Activated T-helper 9 cell treated with anti-CD3 and anti-CD28 coated beads, Interleukin-2, amount 50 U/mL, for 16 hours (primary cell): ENCODE data around the gene ZYG11A.

Source experiments
- DNase-seq: peaks from one replicate; pipeline ENCODE4 v3.0.0-alpha.2; 2020; ENCODE audit warnings: low read depth

ZYG11A gene

DNA sequence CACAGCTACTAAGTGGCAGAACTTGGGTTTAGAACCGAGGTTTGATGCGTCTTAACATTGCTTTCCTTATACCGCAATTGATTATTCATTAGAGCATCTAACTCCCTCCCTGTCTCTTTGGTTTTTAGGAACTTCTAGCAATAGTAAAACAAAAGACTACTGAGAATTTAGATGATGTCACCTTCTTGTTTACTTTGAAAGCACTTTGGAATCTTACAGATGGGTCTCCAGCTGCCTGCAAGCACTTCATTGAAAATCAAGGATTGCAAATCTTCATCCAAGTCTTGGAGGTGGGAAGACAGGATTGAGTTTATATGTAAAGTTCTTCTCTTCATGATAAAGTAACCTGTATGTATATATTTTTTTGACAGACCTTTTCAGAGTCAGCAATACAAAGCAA, 35.0 kb downstream of the ZYG11A start:
- DNase-seq, result no peak

DNA sequence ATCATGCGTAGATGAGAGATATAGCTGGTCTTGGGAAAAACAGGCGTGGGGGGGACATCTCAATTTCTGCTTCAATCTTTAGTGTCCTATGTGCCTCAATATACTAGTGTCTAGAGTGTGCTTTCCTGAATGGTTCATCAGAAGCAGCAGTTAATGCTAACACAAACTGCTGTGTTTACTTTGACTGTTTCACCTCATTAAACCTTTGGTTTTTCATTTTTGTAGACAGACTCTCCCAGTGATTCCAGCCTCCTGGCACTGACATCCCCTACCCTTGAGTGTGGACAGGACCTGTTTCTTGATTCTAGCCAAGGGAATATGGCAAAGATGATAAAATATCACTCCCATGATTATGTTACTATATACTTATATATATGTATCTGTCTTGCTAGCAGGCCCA, 37.6 kb downstream of the ZYG11A start:
- no peak for DNase-seq

DNA sequence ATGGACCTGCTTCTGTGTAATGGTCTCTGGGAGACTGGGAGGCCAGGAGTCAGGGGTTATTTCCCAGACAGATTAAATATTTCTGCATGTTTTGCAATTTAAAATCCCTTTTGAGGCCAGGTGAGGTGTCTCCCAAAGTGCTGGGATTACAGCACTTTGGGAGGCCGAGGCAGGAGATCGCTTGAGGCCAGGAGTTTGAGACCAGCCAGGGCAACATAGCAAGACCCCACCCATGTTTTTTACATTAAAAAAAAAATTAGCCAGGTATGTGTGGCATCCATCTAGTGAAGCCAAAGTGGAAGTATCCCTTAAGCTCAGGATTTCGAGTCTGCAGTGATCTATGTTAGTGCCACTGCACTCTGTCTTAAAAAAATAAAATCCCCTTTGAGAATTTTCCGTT, 44.9 kb downstream of the ZYG11A start:
- no peak for DNase-seq

DNA sequence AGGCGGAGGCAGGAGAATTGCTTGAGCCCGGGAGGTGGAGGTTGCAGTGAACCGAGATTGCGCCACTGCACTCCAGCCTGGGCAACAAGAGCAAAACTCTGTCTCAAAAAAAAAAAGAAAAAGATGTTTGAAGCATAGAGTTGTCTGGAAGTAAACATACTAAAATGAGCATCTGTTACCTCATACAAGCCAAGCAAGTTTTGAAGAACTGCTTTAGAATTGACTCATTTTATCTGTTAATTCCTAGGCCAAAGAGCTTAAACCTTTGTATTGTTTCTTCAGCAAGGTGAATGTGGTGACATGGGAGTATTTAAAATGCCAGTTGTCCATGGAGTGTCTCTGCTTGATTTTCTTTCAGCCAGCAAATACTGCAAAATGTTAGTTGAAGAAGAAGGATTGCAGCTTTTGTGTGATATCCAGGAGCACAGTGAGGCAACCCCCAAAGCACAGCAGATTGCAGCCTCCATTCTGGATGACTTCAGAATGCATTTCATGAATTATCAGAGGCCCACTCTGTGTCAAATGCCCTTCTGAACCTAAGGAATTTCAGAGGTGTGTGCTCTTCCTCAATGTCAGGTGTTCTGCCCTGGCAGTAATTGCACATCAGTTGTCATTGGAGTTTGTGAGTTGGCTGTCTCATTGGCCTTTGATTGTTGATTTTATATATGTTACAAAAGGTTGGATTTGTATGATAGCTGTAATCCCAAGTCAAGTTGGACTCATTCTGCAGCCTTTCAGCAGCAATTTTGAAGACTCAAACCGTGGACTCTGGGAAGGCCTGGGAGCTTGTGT, 50.1 kb downstream of the ZYG11A start:
- no peak for DNase-seq

DNA sequence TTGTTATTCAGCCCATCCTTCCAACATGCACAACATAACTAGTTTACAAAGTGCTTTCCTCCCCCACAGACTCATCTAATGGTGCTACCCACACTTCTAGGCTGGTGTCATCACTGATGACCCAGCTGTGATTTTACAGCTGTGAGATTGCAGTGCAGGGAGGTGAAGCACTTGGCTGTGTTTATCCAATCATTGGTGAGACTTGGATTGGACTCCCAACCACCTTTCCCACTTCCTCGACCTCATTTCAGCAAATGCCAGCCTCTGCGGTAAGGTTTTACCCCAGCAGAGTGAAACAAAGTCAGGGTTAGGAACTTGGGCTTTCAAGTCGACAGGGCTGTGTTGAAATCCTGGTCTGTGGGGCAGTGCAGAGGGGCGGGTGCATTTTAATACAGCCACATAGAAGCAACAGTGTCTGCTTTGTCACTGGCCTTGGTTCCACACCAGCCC, 56.9 kb downstream of the ZYG11A start:
- DNase-seq, result no peak

DNA sequence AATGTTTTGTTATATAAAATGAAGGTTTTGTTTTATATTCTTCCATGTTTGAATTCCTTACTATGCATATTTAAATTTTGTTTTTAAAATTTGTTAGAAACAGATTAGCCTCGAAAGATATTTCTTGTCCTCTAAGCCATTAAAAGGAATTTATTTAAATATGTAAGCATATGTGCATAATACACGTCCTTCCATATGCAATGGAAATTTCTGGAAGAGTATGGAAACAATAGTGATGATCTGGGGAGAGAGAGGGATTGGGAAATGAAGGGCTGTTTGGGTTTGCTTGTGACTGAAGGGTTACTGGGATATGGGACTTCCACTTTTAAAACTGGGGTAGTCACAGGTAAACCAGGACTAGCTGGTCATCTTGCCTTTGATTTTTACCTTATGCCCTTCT, 57.8 kb downstream of the ZYG11A start:
- DNase-seq, result no peak

DNA sequence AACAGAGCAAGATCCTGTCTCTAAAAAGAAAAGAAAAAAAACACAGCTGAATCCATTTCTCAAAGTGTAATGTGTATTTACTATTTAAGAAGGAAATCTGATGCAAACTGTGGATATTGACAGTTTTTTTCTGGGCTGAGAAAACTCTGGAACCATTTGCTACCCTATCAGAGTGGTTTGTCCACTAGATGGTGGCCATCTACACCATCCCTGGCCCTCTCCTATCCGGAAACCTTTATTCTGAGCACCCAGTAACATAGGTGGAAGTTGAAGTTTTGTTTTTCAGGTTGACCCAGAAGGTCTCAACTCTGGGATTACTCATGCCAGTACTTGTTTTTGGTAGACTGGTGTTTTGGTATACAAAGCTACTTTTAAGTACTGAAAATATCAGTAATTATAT, 58.8 kb downstream of the ZYG11A start:
- no peak for DNase-seq

DNA sequence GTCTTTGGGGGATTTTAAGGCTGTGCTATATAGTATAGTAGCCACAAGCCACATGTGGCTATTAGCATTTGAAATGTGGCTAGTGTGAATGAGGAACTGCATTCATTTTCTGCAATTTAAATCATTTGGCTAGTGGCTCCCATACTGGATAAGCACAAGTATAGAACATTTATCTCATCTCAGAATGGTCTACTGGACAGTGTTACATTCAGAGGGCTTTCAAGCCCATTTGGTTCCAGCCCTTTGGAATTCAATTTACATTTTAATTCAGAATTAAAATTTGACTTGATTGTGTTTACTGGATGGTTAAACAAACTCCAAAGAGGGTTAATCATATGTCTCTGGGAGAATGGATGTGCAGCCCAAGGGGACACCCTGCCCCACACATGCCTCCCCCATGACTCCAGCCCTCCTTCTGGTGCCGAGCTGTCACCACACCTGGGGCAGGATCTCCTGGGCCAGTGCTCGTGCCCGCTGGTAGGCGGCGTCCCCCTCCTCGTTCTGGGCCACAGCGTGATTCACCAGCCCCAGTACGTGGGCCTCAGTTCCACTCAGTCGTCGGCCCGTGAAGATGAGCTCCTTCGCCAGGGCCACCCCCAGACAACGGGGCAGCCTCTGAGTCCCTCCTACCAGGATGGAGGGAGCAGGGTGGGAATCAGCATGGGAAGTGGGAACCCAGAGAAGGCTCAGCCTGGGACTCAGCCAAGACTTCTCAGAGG, 61.8 kb downstream of the ZYG11A start:
- DNase-seq, result no peak

DNA sequence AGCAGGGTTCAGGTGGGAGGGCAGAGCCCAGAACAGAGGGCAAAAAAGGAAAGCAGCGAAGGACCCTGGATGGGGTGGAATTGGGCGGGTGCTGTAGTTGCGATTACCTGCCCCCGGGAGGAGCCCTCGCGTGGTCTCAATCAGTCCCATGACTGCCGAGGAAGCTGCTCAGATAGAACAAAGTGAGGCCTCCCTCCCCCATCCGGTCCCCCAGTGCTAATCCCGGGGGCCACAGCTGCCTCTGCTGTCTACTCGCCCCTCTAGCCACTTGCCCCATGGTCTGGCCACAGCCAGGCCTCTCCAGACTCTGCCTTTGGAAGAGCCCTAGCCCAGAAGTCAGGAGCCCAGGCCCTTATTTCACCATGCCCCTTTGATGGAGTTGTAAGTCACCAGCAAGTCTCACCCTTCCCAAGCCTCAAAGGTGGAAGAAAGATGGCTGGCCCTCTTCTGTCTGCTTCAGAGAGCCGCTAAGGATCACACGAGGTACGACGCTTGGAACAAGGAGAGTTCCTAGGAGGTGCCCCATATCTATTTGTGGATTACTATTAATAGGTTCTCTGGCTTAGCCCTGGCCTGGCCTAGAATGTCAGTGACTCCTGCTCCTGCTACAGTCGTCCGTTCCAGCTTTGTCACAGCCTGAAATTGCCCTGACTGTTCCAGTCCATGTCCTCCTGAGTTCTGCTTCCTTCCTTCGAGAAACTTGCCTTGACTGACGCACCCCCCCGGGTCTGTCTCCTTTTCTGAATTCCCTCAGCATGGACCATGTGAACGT, 62.6 kb downstream of the ZYG11A start:
- no peak for DNase-seq

DNA sequence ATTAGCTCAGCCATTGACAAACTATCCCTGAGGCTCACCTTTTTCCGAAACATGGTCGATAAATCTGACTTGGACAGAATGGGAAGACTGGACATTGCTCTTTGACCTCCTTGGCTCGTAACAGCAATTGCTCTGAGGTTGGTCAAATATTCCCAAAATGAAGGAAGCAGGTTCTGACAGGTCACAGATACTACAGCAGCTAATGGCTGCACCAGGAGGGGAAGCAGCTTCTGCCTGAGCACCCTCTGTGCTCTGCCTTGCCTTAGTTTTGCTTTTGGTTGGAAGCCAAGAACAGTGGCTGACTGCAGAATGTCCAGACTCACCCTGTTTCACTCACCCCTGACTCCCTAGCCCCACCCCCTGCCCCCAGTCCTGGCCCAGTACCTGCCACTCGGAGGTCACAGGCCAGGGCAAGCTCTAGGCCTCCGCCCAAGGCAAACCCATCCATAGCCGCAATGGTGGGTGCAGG, 63.6 kb downstream of the ZYG11A start:
- DNase-seq, result no peak

DNA sequence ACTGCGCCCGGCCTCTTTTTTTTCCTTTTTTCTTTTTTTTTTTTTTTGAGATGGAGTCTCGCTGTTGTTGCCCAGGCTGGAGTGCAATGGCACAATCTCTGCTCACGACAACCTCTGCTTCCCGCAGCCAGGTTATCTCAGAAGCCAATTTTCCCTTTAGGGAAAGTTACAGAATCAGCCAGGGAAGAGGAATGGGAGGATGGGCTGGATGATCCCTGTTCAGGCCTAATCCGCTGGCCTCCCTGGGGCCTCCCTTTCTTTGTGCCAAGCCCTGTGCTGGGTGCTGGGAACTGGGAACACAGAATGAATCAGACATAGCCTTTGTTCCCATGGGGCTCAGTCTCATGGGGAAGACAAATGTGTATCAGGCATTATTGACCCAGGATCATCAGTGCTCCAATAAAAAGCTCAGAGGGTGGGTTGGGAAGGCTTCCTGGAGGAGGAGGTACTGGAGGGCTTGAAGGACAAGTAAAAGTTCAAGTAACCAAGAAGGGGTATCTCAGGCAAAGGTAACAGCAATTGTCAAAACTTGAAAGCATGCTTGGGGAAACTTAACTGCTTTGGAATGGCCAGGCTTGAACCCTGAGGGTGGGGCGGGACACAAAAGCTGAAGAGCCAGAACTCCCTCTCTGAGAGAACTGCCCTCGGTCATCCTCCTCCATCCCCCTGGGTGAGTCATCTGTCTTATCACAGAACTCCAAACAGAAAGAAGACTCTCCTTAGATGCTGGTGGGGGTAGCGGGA, 64.7 kb downstream of the ZYG11A start:
- no peak for DNase-seq

DNA sequence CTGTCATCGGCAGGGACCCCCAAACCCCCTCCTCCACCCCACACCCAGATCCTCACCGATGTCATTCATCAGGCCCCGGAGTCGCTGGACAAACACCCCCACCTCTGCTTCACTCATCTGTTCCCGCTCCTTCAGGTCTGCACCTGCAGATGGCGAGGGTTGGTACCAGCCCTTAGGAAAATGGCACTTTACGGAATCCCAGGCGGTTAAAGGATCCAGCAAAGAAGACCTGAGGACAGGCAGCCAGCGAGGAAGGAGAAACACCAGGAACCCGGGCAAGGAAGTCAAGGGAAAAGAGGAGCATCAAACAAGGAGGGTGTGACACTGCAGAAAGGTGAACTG, 65.2 kb downstream of the ZYG11A start:
- no peak for DNase-seq

DNA sequence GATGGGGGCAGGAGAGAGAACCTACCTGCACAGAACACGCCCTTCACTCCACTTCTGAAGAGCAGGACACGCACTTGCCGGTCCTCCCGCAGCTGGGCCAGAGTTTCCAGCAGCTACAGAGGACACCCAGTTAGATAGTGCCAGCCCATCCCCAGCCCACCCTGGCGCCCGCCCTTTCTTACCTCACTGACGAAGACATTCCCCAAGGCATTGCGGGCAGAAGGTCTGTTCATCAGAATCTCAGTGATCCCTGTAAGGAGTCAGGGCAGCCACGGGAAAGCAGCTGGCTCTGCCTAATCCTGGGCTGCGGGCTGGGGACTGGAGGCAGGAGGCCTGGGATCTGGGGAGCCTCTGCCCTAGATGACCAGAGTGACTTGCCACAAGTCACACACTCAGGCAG, 69.0 kb downstream of the ZYG11A start:
- no peak for DNase-seq

DNA sequence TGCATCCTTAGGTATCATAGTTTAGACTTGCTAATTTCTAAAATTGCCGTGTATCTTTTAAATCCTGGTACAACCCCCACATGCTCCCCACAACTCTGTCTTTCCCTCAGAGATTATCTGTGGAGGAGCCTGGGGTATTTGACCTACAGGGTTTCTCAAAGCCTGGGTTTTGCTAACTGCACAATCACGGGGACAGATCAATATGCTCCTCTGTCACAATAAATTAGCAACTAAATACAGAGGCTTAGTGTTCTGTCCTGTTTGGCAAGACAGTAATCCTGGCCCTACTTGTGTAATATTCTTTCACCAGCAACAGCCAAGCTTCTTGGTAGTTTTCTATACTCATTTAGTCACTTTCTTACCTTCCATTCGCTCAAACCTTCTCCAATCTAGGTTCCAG, 70.5 kb downstream of the ZYG11A start:
- DNase-seq, result no peak

DNA sequence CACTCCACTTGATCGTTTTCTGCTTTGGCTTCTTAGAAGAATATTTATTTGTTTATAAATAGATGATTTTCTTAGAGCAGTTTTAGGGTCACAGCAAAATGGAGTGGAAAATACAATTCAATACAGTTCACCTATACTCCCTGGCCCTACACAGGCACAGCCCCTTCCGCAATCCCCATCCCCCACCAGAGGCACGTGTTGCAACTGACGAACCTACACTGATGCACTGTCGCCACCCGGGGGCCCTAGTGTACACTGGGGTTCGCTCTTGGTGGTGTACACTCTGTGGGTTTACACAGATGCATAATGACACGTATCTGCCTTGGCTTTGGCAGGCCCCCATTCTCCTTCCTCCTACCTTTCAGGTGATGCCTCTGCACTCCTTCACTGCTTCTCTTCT, 71.0 kb downstream of the ZYG11A start:
- DNase-seq, result no peak

DNA sequence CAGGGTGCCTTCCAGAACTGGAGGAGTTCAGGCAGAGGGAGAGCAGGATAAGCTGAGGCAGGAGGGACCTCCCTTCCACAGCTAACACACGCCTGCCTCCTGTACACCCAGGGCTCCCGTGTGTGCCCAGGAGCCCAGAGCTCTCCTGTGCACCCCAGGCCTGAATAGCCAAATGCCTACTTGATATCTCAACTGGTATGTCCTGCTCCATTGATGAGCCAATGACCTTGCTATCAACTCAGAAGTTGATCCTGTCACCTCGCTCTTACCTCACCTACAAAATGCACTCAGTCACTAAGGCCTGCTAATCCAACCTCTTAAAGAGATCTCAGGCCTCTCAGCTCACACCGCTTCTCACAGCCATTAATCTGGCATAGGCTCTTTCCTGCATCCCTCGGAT, 71.9 kb downstream of the ZYG11A start:
- no peak for DNase-seq

DNA sequence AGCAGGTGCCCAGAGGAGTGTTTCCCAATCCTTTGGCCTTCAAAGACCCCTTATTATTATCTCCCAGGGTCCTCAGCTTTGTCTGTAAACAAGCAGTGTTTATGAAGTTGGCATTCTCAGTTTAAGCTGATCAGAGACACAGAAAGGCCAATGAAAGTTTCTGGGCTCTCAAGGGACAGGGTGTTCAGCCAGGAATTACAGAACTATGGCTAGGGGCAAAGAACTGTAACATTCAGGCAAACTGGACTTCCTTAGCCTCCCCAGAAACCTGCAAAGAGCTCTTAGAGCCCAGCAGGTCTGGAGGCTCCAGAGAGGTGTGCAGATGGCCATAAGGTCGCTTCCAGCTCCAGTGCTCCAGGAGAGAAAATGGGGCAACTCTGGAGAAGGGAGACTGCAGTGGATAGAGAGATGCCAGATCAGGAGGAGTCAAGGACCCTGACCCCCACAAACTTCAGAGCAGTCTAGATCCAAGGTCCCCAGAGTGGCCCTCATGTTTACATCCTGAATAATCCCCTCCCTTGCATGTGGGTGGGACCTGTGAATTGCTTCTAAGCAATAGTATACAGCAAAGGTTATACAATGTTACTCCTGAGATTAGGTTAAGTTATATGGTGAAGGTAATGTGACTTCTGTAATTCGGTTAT, 72.8 kb downstream of the ZYG11A start:
- no peak for DNase-seq

DNA sequence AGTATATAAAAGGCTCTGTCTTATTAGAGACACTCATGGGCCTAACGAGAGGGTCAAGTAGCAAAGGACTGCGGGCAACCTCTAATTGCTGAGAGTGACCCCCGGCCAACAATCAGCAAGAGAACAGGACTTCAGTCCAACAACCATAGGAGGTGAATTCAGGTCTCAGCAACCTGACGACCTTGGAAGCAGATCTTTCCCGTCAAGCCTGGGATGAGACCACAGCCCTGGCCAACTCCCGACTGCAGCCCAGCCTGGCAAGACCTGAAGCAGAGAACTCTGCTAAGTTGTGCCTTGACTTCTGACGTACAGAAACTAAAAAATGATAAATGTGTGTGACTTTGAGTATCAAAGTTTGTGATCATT, 73.3 kb downstream of the ZYG11A start:
- no peak for DNase-seq

DNA sequence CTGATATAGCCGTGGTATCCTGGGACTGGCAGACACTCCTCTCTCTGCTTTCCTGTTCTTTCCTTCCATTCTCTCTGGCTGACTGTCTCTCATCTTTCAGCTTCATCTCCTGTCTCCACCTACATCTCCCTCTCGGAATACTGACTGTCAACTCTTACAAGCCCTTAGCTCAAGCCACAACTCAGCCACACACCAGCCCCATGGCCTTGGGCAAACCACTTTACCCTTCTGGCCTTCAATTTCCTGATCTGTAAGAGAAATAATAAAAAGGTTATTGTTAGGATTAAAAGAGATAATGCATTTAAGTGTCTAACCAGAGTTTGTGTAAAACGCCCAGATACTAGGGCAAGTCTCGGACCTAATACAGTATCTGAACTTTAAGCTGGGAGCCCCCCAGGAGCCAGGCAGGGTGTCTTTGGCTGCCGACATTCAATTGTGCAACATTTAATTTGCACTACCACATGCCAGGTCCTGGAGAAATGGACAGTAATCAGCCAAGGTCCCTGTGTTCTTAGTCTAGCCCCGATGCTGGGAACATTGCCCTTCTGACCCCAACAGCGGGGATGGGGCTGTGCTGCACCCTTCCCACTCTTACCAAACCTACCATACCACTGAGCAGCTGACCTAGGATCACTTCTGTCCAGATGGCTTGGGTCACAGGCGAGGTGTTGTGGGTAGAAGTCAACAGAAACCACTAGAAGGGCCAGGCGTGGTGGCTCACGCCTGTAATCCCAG, 73.8 kb downstream of the ZYG11A start:
- no peak for DNase-seq

DNA sequence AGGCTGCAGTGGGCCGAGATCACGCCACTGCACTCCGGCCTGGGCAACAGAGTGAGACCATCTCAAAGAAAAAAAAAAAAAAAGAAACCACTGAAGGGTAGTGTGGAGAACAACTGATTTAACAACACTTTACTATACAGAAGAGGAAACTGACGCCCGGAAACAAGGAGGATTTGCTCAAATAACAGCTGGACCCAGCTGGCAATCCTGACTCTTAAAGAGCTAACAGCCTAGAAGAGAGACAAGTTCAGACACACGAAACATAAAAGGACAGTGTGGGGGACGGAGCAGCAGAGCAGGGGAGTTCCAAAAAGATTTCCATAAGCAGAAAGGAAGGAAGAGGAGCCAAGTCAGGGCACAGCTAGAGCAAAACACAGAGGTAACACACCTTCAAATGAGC, 74.6 kb downstream of the ZYG11A start:
- no peak for DNase-seq

DNA sequence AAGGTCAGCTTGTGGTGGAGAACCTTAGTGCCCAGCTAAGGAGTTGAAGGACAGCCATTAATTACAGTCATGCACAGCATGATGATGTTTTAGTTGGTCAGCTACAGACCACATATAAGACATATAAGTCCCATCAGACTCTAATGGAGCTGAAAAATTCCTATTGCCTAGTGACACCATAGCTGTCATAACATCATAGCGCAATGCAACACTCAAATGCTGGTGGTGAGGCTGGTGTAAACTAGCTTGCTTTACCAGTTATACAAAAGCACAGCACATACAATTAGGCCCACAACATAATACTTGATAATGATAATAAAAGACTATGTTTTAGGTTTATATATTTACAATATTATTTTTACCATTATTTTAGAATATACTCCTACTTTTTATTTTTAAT, 75.0 kb downstream of the ZYG11A start:
- no peak for DNase-seq
